Measurements from ENCODE around the gene FRMD4A. TPM values are rescaled to one million over a fixed set of nuclear protein-coding genes. Genes with fewer than 3 reads are reported as not detected.

Gene FRMD4A
- total RNA-seq, 2 experiments from 2014 or later, result 3.1 to 3.7 TPM

- intact Hi-C loops (cut with DNase I, micrococcal nuclease), result no loop called here
- Histone ChIP-seq H3K27ac (ENCODE audit: low read depth in 1 of 2, low read length in 2 of 2) (no peak overlapping the region), H3K4me3 (ENCODE audit: low read length) (no peak overlapping the region), H3K9me3 (ENCODE audit: control insufficient read depth in 1 of 2, insufficient read depth in 1 of 2, low read length in 2 of 2) (no peaks in the 10 kb centered on the region), H3K4me1 (ENCODE audit: insufficient read depth, low read length) (no peaks in the 10 kb centered on the region), H3K36me3 (ENCODE audit: insufficient read depth, low read length) (no peaks in the 10 kb centered on the region), H3K27me3 (ENCODE audit: control insufficient read depth in 1 of 2, insufficient read depth in 2 of 2, low read length in 2 of 2) (no peaks in the 10 kb centered on the region)
- DNase-seq (no peak), ATAC-seq (ENCODE audit: poor library complexity) (no peak)
- Mint-ChIP-seq H3K27me3 (no peaks in the 10 kb centered on the region), H3K9me3 (no peaks in the 10 kb centered on the region), H3K36me3 (ENCODE audit: low read depth) (no peaks in the 10 kb centered on the region), H3K4me1 (ENCODE audit: low read depth) (no peaks in the 10 kb centered on the region), H3K4me3 (no peak overlapping the region), H3K27ac (no peak overlapping the region)
- no peak for TF ChIP-seq CTCF (IDR thresholded peaks at IDR 0.05)
- POLR2A ChIA-PET, result no interaction called here
- CTCF ChIA-PET, result no interaction called here
Observed at GRCh38 chr10:13684806-13685482, 645.8 kb downstream of the FRMD4A start.

- Histone ChIP-seq H3K4me1 (ENCODE audit: insufficient read depth, low read length) (no peaks in the 10 kb centered on the region), H3K36me3 (ENCODE audit: insufficient read depth, low read length) (no peaks in the 10 kb centered on the region), H3K27me3 (ENCODE audit: control insufficient read depth in 1 of 2, insufficient read depth in 2 of 2, low read length in 2 of 2) (no peaks in the 10 kb centered on the region), H3K4me3 (ENCODE audit: low read length) (no peak overlapping the region), H3K27ac (ENCODE audit: low read depth in 1 of 2, low read length in 2 of 2) (no peak overlapping the region), H3K9me3 (ENCODE audit: control insufficient read depth in 1 of 2, insufficient read depth in 1 of 2, low read length in 2 of 2) (no peaks in the 10 kb centered on the region)
- Mint-ChIP-seq H3K36me3 (ENCODE audit: low read depth) (no peaks in the 10 kb centered on the region), H3K27ac (no peak overlapping the region), H3K9me3 (no peaks in the 10 kb centered on the region), H3K4me1 (ENCODE audit: low read depth) (no peaks in the 10 kb centered on the region), H3K27me3 (peaks cover 3% of the 10 kb centered on the region), H3K4me3 (no peak overlapping the region)
- DNase-seq, result no peak
- ATAC-seq (ENCODE audit: poor library complexity), result no peak
- CTCF ChIA-PET, result no interaction called here
- POLR2A ChIA-PET, result no interaction called here
- TF ChIP-seq CTCF (IDR thresholded peaks at IDR 0.05), result no peak
- intact Hi-C loops (cut with DNase I, micrococcal nuclease), result no loop called here
Observed at GRCh38 chr10:13684252-13684791, 646.4 kb downstream of the FRMD4A start.

- peaks cover 8% of the 10 kb centered on the region for H3K27me3 Mint-ChIP-seq
- TF ChIP-seq CTCF (IDR thresholded peaks at IDR 0.05), result no peak
- no peak for ATAC-seq (ENCODE audit: poor library complexity)
- Histone ChIP-seq H3K4me1 (ENCODE audit: insufficient read depth, low read length) (no peaks in the 10 kb centered on the region), H3K9me3 (ENCODE audit: control insufficient read depth in 1 of 2, insufficient read depth in 1 of 2, low read length in 2 of 2) (no peaks in the 10 kb centered on the region), H3K27ac (ENCODE audit: low read depth in 1 of 2, low read length in 2 of 2) (no peak overlapping the region), H3K4me3 (ENCODE audit: low read length) (no peak overlapping the region), H3K36me3 (ENCODE audit: insufficient read depth, low read length) (no peaks in the 10 kb centered on the region), H3K27me3 (ENCODE audit: control insufficient read depth in 1 of 2, insufficient read depth in 2 of 2, low read length in 2 of 2) (no peaks in the 10 kb centered on the region)
- ChIA-PET POLR2A (no interaction called here), CTCF (no interaction called here)
- no peak overlapping the region for H3K4me3 Mint-ChIP-seq
- intact Hi-C loops (cut with DNase I, micrococcal nuclease), result no loop called here
- H3K4me1 Mint-ChIP-seq (ENCODE audit: low read depth), result no peaks in the 10 kb centered on the region
- no peaks in the 10 kb centered on the region for H3K36me3 Mint-ChIP-seq (ENCODE audit: low read depth)
- H3K9me3 Mint-ChIP-seq, result no peaks in the 10 kb centered on the region
- no peak for DNase-seq
- no peak overlapping the region for H3K27ac Mint-ChIP-seq
Observed at GRCh38 chr10:13683017-13683416, 647.7 kb downstream of the FRMD4A start.
